GM19240 (cell line): ENCODE data around the gene PIEZO2.
"Not testable (repeated sequence)": the region's sequence is repeated elsewhere in the genome, so short reads cannot be mapped to it uniquely, and the experiment has no call there.

Experiments used
- DNase-seq: peaks from one replicate; pipeline ENCODE4 v3.0.0; 2011; ENCODE audit warnings: low spot score; ENCODE audit not compliant: insufficient read length

Gene PIEZO2

GRCh38 chr18:10629076-10629475, 520.3 kb downstream of the PIEZO2 start:
- DNase-seq: not testable (repeated sequence)

GRCh38 chr18:10626606-10627213, 522.7 kb downstream of the PIEZO2 start:
- not testable (repeated sequence) for DNase-seq

DNA sequence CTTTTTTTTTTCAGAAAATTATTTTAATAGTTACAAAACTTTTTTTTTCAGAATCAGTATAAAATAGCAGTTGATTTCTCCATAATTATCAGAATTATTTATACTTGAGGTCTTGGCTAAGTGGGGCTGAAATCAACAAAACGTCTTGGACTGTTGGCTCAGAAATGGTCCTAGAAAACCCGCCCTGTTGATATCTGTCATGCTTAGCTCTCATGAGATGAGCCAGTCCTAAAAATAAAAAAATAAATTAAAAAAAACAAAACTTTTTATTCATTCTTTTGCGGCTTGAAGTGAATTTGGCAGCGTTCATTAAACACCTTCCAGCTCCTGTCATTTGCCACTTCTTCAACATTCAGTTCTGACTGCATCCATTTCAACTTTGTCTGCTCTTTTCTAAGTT, 525.8 kb downstream of the PIEZO2 start:
- not testable (repeated sequence) for DNase-seq

DNA sequence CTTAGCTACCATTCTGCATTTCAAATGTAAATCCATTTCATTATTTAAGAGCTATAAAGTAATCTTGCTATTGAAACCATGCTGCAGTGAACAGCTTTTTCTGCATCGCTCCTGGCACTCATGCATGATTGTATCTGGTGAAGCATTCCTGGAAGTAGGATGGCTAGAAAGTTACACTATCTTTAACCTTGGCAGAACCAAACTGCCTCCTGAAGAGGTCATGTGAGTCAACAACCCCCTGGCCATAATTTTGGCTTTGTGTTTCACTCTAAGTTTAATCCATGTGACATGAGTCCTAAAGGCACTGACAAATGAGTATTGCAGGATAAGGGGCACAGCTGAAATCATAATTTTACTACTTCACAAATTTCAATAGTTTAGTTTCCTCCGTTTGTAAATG, 526.4 kb downstream of the PIEZO2 start:
- DNase-seq: not testable (repeated sequence)

- DNase-seq: not testable (repeated sequence)
Observed at GRCh38 chr18:10620670-10621329, 528.6 kb downstream of the PIEZO2 start.
